DOHH2 (cell line): Measurements from ENCODE around the gene KCNQ1.

Experiments
- H3F3A ChIP-seq: fragments of 200-600 bp; sonication (generic), shearing (Covaris generic); 2 replicates; pipeline ENCODE4 v1.6.0; 2016; ENCODE audit warnings: antibody characterized with exemption, mild to moderate bottlenecking; ENCODE audit not compliant: control insufficient read depth, insufficient read depth
- H3K27ac ChIP-seq: fragments of 200-600 bp; sonication (generic); 2 replicates; pipeline ENCODE4 v1.5.1; 2014; ENCODE audit warnings: low read depth, mild to moderate bottlenecking, low read length, moderate library complexity
- H3K27me3 ChIP-seq: fragments of 200-600 bp; sonication (generic); 2 replicates; pipeline ENCODE4 v1.6.1; 2014; ENCODE audit warnings: mild to moderate bottlenecking, low read length, mixed read lengths; ENCODE audit not compliant: control insufficient read depth
- H3K36me3 ChIP-seq: fragments of 200-600 bp; sonication (generic); 2 replicates; pipeline ENCODE4 v1.6.1; 2014; ENCODE audit warnings: mild to moderate bottlenecking, low read length, moderate library complexity, mixed read lengths; ENCODE audit not compliant: control insufficient read depth
- H3K4me1 ChIP-seq: fragments of 200-600 bp; sonication (generic); 2 replicates; pipeline ENCODE4 v1.6.1; 2014; ENCODE audit warnings: mild to moderate bottlenecking, low read length, mixed read lengths; ENCODE audit not compliant: control insufficient read depth
- H3K4me2 ChIP-seq: fragments of 200-600 bp; sonication (generic); 2 replicates; pipeline ENCODE4 v1.6.0; 2014; ENCODE audit warnings: mild to moderate bottlenecking, low read length, moderate library complexity
- H3K4me3 ChIP-seq: fragments of 200-600 bp; sonication (generic); 2 replicates; pipeline ENCODE4 v1.5.1; 2014; ENCODE audit warnings: mild to moderate bottlenecking, low read length, mixed read lengths
- H3K79me2 ChIP-seq: fragments of 200-600 bp; sonication (generic); 2 replicates; pipeline ENCODE4 v1.6.1; 2014; ENCODE audit warnings: mild to moderate bottlenecking, low read length, mixed read lengths; ENCODE audit not compliant: control insufficient read depth
- H3K9me2 ChIP-seq: fragments of 200-600 bp; sonication (generic); replicated peaks from 2 replicates; pipeline ENCODE4 v1.6.1; 2014; ENCODE audit warnings: mild to moderate bottlenecking, low read length, mixed read lengths; ENCODE audit not compliant: control insufficient read depth
- H3K9me3 ChIP-seq: fragments of 200-600 bp; sonication (generic); 2 replicates; pipeline ENCODE4 v1.6.1; 2014; ENCODE audit warnings: antibody characterized with exemption, low read length, mixed read lengths; ENCODE audit not compliant: control insufficient read depth, insufficient read depth
- H4K20me1 ChIP-seq: fragments of 200-600 bp; sonication (generic); 2 replicates; pipeline ENCODE4 v1.6.0; 2014; ENCODE audit warnings: low read depth, mild to moderate bottlenecking, antibody characterized with exemption, low read length, moderate library complexity; ENCODE audit not compliant: control insufficient read depth, insufficient read depth
- CTCF ChIP-seq: fragments of 200-600 bp; sonication (generic); IDR thresholded peaks from one replicate; pipeline ENCODE4 v1.5.1; 2014; ENCODE audit warnings: antibody characterized with exemption, mild to moderate bottlenecking, low read depth, low read length; ENCODE audit not compliant: poor library complexity, severe bottlenecking
- EZH2phosphoT487 ChIP-seq: fragments of 200-600 bp; sonication (generic); IDR thresholded peaks from 2 replicates; pipeline ENCODE4 v1.6.1; 2017; ENCODE audit warnings: borderline replicate concordance, mild to moderate bottlenecking, antibody characterized with exemption, low read length, moderate library complexity, mixed read lengths

The KCNQ1 gene

DNA sequence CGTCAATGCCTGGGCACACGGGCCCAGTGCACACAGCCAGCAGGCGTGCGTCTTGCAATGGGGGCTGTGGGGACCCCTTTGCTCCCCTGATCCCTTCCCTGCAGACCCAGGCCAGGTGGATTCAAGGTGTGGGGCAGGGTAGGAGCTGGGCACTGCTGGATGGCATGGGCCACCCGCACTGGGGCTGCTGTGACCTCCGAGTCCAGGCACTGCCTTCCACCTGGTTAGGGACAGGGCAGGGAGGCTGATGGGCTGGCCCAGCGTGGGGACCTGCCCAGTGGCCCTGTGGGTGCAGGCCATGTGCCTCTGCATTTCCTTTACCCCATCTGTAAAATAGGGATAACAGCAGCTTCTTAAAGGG lies 22.9 kb downstream of the KCNQ1 start:
- no peaks in the 10 kb centered on the region for H3K27me3 ChIP-seq
- no peaks in the 10 kb centered on the region for H3K9me3 ChIP-seq
- no peak overlapping the region for H3K4me2 ChIP-seq
- TF ChIP-seq EZH2phosphoT487 (no peak), CTCF (no peak)
- H3K36me3 ChIP-seq = no peaks in the 10 kb centered on the region
- no peak overlapping the region for H3K27ac ChIP-seq
- no peaks in the 10 kb centered on the region for H3K9me2 ChIP-seq
- H4K20me1 ChIP-seq = no peaks in the 10 kb centered on the region
- no peaks in the 10 kb centered on the region for H3F3A ChIP-seq
- no peaks in the 10 kb centered on the region for H3K79me2 ChIP-seq
- H3K4me1 ChIP-seq = no peaks in the 10 kb centered on the region
- H3K4me3 ChIP-seq = no peak overlapping the region

- H3K27me3 ChIP-seq = no peaks in the 10 kb centered on the region
- H3K9me2 ChIP-seq = no peaks in the 10 kb centered on the region
- no peaks in the 10 kb centered on the region for H3K36me3 ChIP-seq
- no peak overlapping the region for H3K27ac ChIP-seq
- H3K4me1 ChIP-seq = no peaks in the 10 kb centered on the region
- no peak overlapping the region for H3K4me3 ChIP-seq
- H3K9me3 ChIP-seq = no peaks in the 10 kb centered on the region
- TF ChIP-seq CTCF = no peak
- TF ChIP-seq EZH2phosphoT487 = no peak
- no peaks in the 10 kb centered on the region for H3K79me2 ChIP-seq
- no peaks in the 10 kb centered on the region for H4K20me1 ChIP-seq
- H3K4me2 ChIP-seq = no peak overlapping the region
- H3F3A ChIP-seq = no peaks in the 10 kb centered on the region
These were observed 23.8 kb downstream of the KCNQ1 start for GRCh38 chr11:2468363-2469235.

- H3K79me2 ChIP-seq = no peaks in the 10 kb centered on the region
- no peaks in the 10 kb centered on the region for H3K9me3 ChIP-seq
- H3K27me3 ChIP-seq = no peaks in the 10 kb centered on the region
- H3K9me2 ChIP-seq = no peaks in the 10 kb centered on the region
- no peaks in the 10 kb centered on the region for H4K20me1 ChIP-seq
- H3K27ac ChIP-seq = no peak overlapping the region
- H3K36me3 ChIP-seq = no peaks in the 10 kb centered on the region
- H3F3A ChIP-seq = no peaks in the 10 kb centered on the region
- no peaks in the 10 kb centered on the region for H3K4me1 ChIP-seq
- H3K4me3 ChIP-seq = no peak overlapping the region
- no peak overlapping the region for H3K4me2 ChIP-seq
- no peak for TF ChIP-seq CTCF
- TF ChIP-seq EZH2phosphoT487 = no peak
These were observed 25.7 kb downstream of the KCNQ1 start for GRCh38 chr11:2470495-2470894.
